Measurements from ENCODE around the gene SGPL1. TPM values are rescaled to one million over a fixed set of nuclear protein-coding genes. Genes with fewer than 3 reads are reported as not detected.

SGPL1 gene
- polyA plus RNA-seq, 1 donor (not counting 4 experiments of a cell fraction or from before 2014, with no cell fraction given): 31.4 TPM

- dilution Hi-C loops (cut with MboI; ENCODE audit: extremely low pct_ligation_motif_present, low sequenced_read_pairs): no loop called here
- peaks cover 4 to 14% of the 10 kb centered on the region in 2 experiments for H3K36me3 ChIP-seq (ENCODE audit: control insufficient read depth in 2 of 2, extremely low read depth in 1 of 2, insufficient read depth in 2 of 2, low read length in 2 of 2)
- DNase-seq (ENCODE audit: low read depth, low spot score) (no peak), FAIRE-seq (no peak)
- H3K9me1 ChIP-seq (ENCODE audit: control insufficient read depth, extremely low read depth, insufficient read depth, low read length): no peaks in the 10 kb centered on the region
- no peaks in the 10 kb centered on the region for H3K27me3 ChIP-seq (ENCODE audit: control insufficient read depth, extremely low read depth, insufficient read depth, low read length)
- H3K79me2 ChIP-seq (ENCODE audit: control insufficient read depth, insufficient read depth, low read length): peaks cover 53% of the 10 kb centered on the region
- no peak overlapping the region for H2AFZ ChIP-seq (ENCODE audit: control insufficient read depth, low read length)
- H3K9me3 ChIP-seq (ENCODE audit: control insufficient read depth, low read depth, low read length): no peaks in the 10 kb centered on the region
- H4K20me1 ChIP-seq (ENCODE audit: control insufficient read depth, extremely low read depth, insufficient read depth, low read length): no peaks in the 10 kb centered on the region
- no peak overlapping the region for H3K4me2 ChIP-seq (ENCODE audit: control insufficient read depth, extremely low read depth, insufficient read depth, low read depth, low read length)
- no peak overlapping the region for H3K27ac ChIP-seq (ENCODE audit: control insufficient read depth, insufficient read depth, low read length)
- no peak overlapping the region for H3K9ac ChIP-seq (ENCODE audit: control insufficient read depth, extremely low read depth, insufficient read depth, low read length)
- TF ChIP-seq CTCF (optimal IDR thresholded peaks at IDR 0.05 in 1 of 3, IDR thresholded peaks at IDR 0.05 in 1 of 3, conservative IDR thresholded peaks at IDR 0.05 in 1 of 3; ENCODE audit: extremely low read depth in 1 of 3, insufficient read depth in 2 of 3, low read length in 3 of 3) (no peak), EZH2 (IDR thresholded peaks at IDR 0.05; ENCODE audit: low read length) (no peak)
- H3K4me1 ChIP-seq (ENCODE audit: control insufficient read depth, extremely low read depth, insufficient read depth, low read length): peaks cover 9% of the 10 kb centered on the region
- no peak overlapping the region for H3K4me3 ChIP-seq (ENCODE audit: control insufficient read depth in 2 of 3, extremely low read depth in 1 of 3, insufficient read depth in 2 of 3, low read depth in 1 of 3, low read length in 3 of 3)
Observed at GRCh38 chr10:70838270-70838805, 22.6 kb downstream of the SGPL1 start.

GRCh38 chr10:70840836-70841235 is 25.1 kb downstream of the SGPL1 start:
- H3K9ac ChIP-seq (ENCODE audit: control insufficient read depth, extremely low read depth, insufficient read depth, low read length): no peak overlapping the region
- H3K9me3 ChIP-seq (ENCODE audit: control insufficient read depth, low read depth, low read length): no peaks in the 10 kb centered on the region
- peaks cover 5 to 17% of the 10 kb centered on the region in 2 experiments for H3K36me3 ChIP-seq (ENCODE audit: control insufficient read depth in 2 of 2, extremely low read depth in 1 of 2, insufficient read depth in 2 of 2, low read length in 2 of 2)
- FAIRE-seq (no peak), DNase-seq (ENCODE audit: low read depth, low spot score) (no peak)
- H4K20me1 ChIP-seq (ENCODE audit: control insufficient read depth, extremely low read depth, insufficient read depth, low read length): no peaks in the 10 kb centered on the region
- TF ChIP-seq CTCF (optimal IDR thresholded peaks at IDR 0.05 in 1 of 3, IDR thresholded peaks at IDR 0.05 in 1 of 3, conservative IDR thresholded peaks at IDR 0.05 in 1 of 3; ENCODE audit: extremely low read depth in 1 of 3, insufficient read depth in 2 of 3, low read length in 3 of 3) (no peak), EZH2 (IDR thresholded peaks at IDR 0.05; ENCODE audit: low read length) (no peak)
- H3K4me2 ChIP-seq (ENCODE audit: control insufficient read depth, extremely low read depth, insufficient read depth, low read depth, low read length): no peak overlapping the region
- no peaks in the 10 kb centered on the region for H3K27me3 ChIP-seq (ENCODE audit: control insufficient read depth, extremely low read depth, insufficient read depth, low read length)
- peaks cover 37% of the 10 kb centered on the region for H3K79me2 ChIP-seq (ENCODE audit: control insufficient read depth, insufficient read depth, low read length)
- H3K4me3 ChIP-seq (ENCODE audit: control insufficient read depth in 2 of 3, extremely low read depth in 1 of 3, insufficient read depth in 2 of 3, low read depth in 1 of 3, low read length in 3 of 3): no peak overlapping the region
- H3K27ac ChIP-seq (ENCODE audit: control insufficient read depth, insufficient read depth, low read length): no peak overlapping the region
- H3K4me1 ChIP-seq (ENCODE audit: control insufficient read depth, extremely low read depth, insufficient read depth, low read length): peaks cover 2% of the 10 kb centered on the region
- no peaks in the 10 kb centered on the region for H3K9me1 ChIP-seq (ENCODE audit: control insufficient read depth, extremely low read depth, insufficient read depth, low read length)
- H2AFZ ChIP-seq (ENCODE audit: control insufficient read depth, low read length): no peak overlapping the region
- dilution Hi-C loops (cut with MboI; ENCODE audit: extremely low pct_ligation_motif_present, low sequenced_read_pairs): no loop called here
